K562 (cell line): ENCODE data around the gene MPRIP. TPM values are rescaled to one million over a fixed set of nuclear protein-coding genes. Genes with fewer than 3 reads are reported as not detected.

Experiments
- BCOR ChIP-seq: fragments of 450-650 bp; IDR thresholded peaks from 2 replicates; pipeline ENCODE4 v1.6.1; 2016
- BHLHE40 ChIP-seq: IDR thresholded peaks from 2 replicates; pipeline ENCODE4 v1.6.1; 2011; ENCODE audit warnings: low read length, improper control_type of control experiment
- CAMTA2 ChIP-seq: fragments of 250-450 bp; sonication (Bioruptor Pico); conservative IDR thresholded peaks from 2 replicates; pipeline ENCODE4 v1.5.1; 2022
- CHCHD3 ChIP-seq: fragments of 250-450 bp; sonication (Bioruptor Pico); IDR thresholded peaks from 2 replicates; pipeline ENCODE4 v2.1.2; 2022; ENCODE audit warnings: mild to moderate bottlenecking
- FOXK2 ChIP-seq, 2 experiments: fragments of 450-650 bp; IDR thresholded peaks in 1 of 2; conservative IDR thresholded peaks in 1 of 2; 2 replicates each; pipeline ENCODE4 v1.6.1; 2016; ENCODE audit warnings: low read depth in 2 of 2, mild to moderate bottlenecking in 1 of 2
- HDAC1 ChIP-seq, 2 experiments: fragments of 450-650 bp; IDR thresholded peaks; 2 replicates each; pipeline ENCODE4 v1.6.1; 2016 to 2017; ENCODE audit warnings: inconsistent platforms in 1 of 2, mild to moderate bottlenecking in 1 of 2, moderate library complexity in 1 of 2
- KAT2B ChIP-seq: IDR thresholded peaks from one replicate; pipeline ENCODE4 v1.6.1; 2012; ENCODE audit warnings: low read depth, mild to moderate bottlenecking, control low read depth, inconsistent platforms, low read length, moderate library complexity
- NFIX ChIP-seq: fragments of 250-450 bp; sonication (Bioruptor Pico); IDR thresholded peaks from 2 replicates; pipeline ENCODE4 v1.4.0; 2020; ENCODE audit warnings: low read depth, mild to moderate bottlenecking, moderate library complexity
- OTX1 ChIP-seq: fragments of 450-650 bp; formaldehyde crosslinking; IDR thresholded peaks from 2 replicates; pipeline ENCODE4 v1.4.0; 2022; ENCODE audit warnings: mild to moderate bottlenecking
- POU5F1 ChIP-seq: fragments of 150-350 bp; IDR thresholded peaks from 2 replicates; pipeline ENCODE4 v1.6.1; 2014; ENCODE audit warnings: borderline replicate concordance, low read length, low read depth, mild to moderate bottlenecking; ENCODE audit not compliant: partially characterized antibody
- PRMT5 ChIP-seq: sonication (generic); formaldehyde crosslinking; IDR thresholded peaks from 2 replicates; pipeline ENCODE4 v1.5.0; 2020; ENCODE audit warnings: missing genetic modification reagents
- RBM39 ChIP-seq: fragments of 200-400 bp; formaldehyde crosslinking; optimal IDR thresholded peaks from 2 replicates; pipeline ENCODE3; 2018; ENCODE audit warnings: low read depth, low read length
- TAF1 ChIP-seq: IDR thresholded peaks from 2 replicates; pipeline ENCODE4 v1.6.1; 2011; ENCODE audit warnings: mild to moderate bottlenecking, low read length, moderate library complexity; ENCODE audit not compliant: insufficient read depth, control insufficient read depth, severe bottlenecking; ENCODE audit errors: extremely low read depth
- ZC3H8 ChIP-seq: fragments of 450-650 bp; IDR thresholded peaks from 2 replicates; pipeline ENCODE4 v1.6.1; 2017
- ZFPM2 ChIP-seq: fragments of 250-450 bp; sonication (Bioruptor Pico); IDR thresholded peaks from 2 replicates; pipeline ENCODE4 v1.5.1; 2022; ENCODE audit warnings: mild to moderate bottlenecking
- ZKSCAN3 ChIP-seq: fragments of 250-450 bp; sonication (Bioruptor Pico); IDR thresholded peaks from 2 replicates; pipeline ENCODE4 v1.4.0; 2020
- ZNF140 ChIP-seq: fragments of 250-450 bp; sonication (Bioruptor Pico); IDR thresholded peaks from 2 replicates; pipeline ENCODE4 v1.8.0; 2021; ENCODE audit warnings: moderate library complexity, mild to moderate bottlenecking, inconsistent platforms
- ZNF263 ChIP-seq: sonication (generic); formaldehyde crosslinking; IDR thresholded peaks from 2 replicates; pipeline ENCODE4 v1.8.0; 2022; ENCODE audit warnings: mild to moderate bottlenecking, missing genetic modification reagents, borderline replicate concordance
- ZNF644 ChIP-seq: fragments of 200-800 bp; sonication (Bioruptor generic); IDR thresholded peaks from 2 replicates; pipeline ENCODE4 v1.6.1; 2016; ENCODE audit warnings: low read depth, missing genetic modification characterization, missing compliant biosample characterization
- polyA plus RNA-seq, 8 experiments: library from polyadenylated mRNA; depleted of rRNA in 4 of 8; stranded (reverse) in 5 of 8; unstranded in 3 of 8; fragments of >200 nt; fragmentation: Nextera tagmentation in 2 of 8; fragmentation: Illumina TruSeq in 1 of 8; extraction: Ambion mirVana in 2 of 8; extraction: Trizol in 1 of 8; gene quantifications; 2 replicates each; pipeline versions ENCODE4 v1.2.1 to v1.2.3, GENCODE V29; 2011 to 2014; ENCODE audit warnings: inconsistent platforms in 1 of 8, missing spikeins in 1 of 8
- total RNA-seq, 7 experiments: library from RNA; depleted of rRNA in 6 of 7; stranded (reverse); fragments of >200 nt in 6 of 7; fragmentation: Illumina TruSeq in 2 of 7; extraction: Trizol in 2 of 7; gene quantifications; 2 replicates each; pipeline versions ENCODE4 v1.2.1 to v1.2.3, GENCODE V29; 2011 to 2021; ENCODE audit warnings: low replicate concordance in 1 of 7
- TF ChIP-seq, protein P1 (sequence below): fragments of 250-450 bp; sonication (Bioruptor Pico); IDR thresholded peaks from 2 replicates; pipeline ENCODE4 v1.8.0; 2022; ENCODE audit warnings: moderate library complexity, mild to moderate bottlenecking, inconsistent platforms
- TF ChIP-seq, protein P2 (sequence below): fragments of 450-650 bp; IDR thresholded peaks from 2 replicates; pipeline ENCODE4 v1.6.1; 2014; ENCODE audit warnings: low read depth, mild to moderate bottlenecking, moderate library complexity, borderline replicate concordance
- TF ChIP-seq, protein P3 (sequence below): sonication (generic); formaldehyde crosslinking; IDR thresholded peaks from 2 replicates; pipeline ENCODE4 v1.8.0; 2022; ENCODE audit warnings: missing genetic modification reagents, mild to moderate bottlenecking, moderate library complexity, borderline replicate concordance
- TF ChIP-seq, protein P4 (sequence below): fragments of 250-450 bp; sonication (Bioruptor Pico); IDR thresholded peaks from 2 replicates; pipeline ENCODE4 v1.5.0; 2021

The MPRIP gene
- total and polyA plus RNA-seq, 9 of the 15 experiments (the other 6 are each of a cell fraction or from before 2014, with no cell fraction given): 10.0 to 72.6 (median 30.1) TPM

DNA sequence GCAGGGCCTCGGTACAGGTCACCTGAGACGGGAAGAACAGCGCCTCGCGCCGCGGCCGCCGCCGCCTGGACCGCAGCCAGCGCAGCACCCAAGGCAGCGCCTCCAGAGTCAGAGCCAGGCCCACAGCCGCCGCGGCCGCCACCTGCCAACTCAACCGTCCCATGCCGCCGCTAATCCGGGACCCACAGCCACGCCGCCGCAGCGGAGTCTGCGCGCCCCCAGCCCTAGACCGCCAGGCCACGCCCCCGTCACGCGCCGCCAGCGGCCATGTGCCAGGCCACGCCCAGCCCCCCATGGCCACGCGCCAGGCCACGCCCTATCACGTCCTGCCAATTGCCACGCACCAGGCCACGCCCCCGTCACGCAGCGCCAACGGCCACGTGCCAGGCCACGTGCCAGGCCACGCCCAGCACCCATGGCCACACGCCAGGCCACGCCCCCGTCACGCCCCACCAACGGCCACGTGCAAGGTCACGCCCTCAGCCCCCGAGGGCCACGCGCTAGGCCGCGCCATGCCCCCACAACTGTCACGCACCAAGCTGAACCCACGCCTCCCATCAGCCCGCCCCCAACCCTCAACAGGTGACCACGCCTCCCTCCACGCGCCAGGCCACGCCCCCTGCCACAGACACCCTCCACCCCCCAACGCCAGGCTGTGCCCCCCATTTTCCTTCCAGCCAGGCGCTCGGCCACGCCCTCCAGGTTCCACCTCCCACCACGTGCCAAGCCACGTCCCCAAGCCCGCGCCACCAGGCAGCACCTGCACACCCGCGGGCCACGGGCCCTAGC, 164.1 kb downstream of the MPRIP start, which contains the start of gene PLD6 (continued):
- TF ChIP-seq, protein P1, sequence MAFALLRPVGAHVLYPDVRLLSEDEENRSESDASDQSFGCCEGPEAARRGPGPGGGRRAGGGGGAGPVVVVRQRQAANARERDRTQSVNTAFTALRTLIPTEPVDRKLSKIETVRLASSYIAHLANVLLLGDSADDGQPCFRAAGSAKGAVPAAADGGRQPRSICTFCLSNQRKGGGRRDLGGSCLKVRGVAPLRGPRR (CRISPR knock-in tag): no peak
- TF ChIP-seq FOXK2 (conservative IDR thresholded peaks at IDR 0.05 in 1 of 2, IDR thresholded peaks at IDR 0.05 in 1 of 2; ENCODE audit: low read depth in 2 of 2) (peak in 1 of 2 experiments; percentile 48; a peak in 1 of 4 replicates), CAMTA2 (no peak), ZNF263 (CRISPR knock-in tag) (peak; percentile 65; the same call in 1 of the 2 replicates), BCOR (no peak), OTX1 (CRISPR knock-in tag) (no peak), BHLHE40 (peak; percentile 99), ZKSCAN3 (no peak), POU5F1 (no peak), ZNF644 (tag) (no peak), KAT2B (no peak), CHCHD3 (no peak), ZNF140 (CRISPR knock-in tag) (no peak), RBM39 (no peak), PRMT5 (CRISPR knock-in tag) (no peak), ZFPM2 (CRISPR knock-in tag) (no peak), TAF1 (no peak), HDAC1 (IDR thresholded peaks at IDR 0.05) (peak in 1 of 2 experiments; percentile 97; a peak in 2 of 4 replicates), NFIX (CRISPR knock-in tag) (no peak), ZC3H8 (no peak)
- TF ChIP-seq, protein P2, sequence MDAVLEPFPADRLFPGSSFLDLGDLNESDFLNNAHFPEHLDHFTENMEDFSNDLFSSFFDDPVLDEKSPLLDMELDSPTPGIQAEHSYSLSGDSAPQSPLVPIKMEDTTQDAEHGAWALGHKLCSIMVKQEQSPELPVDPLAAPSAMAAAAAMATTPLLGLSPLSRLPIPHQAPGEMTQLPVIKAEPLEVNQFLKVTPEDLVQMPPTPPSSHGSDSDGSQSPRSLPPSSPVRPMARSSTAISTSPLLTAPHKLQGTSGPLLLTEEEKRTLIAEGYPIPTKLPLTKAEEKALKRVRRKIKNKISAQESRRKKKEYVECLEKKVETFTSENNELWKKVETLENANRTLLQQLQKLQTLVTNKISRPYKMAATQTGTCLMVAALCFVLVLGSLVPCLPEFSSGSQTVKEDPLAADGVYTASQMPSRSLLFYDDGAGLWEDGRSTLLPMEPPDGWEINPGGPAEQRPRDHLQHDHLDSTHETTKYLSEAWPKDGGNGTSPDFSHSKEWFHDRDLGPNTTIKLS: peak; percentile 85
- TF ChIP-seq, protein P3, sequence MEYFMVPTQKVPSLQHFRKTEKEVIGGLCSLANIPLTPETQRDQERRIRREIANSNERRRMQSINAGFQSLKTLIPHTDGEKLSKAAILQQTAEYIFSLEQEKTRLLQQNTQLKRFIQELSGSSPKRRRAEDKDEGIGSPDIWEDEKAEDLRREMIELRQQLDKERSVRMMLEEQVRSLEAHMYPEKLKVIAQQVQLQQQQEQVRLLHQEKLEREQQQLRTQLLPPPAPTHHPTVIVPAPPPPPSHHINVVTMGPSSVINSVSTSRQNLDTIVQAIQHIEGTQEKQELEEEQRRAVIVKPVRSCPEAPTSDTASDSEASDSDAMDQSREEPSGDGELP (CRISPR knock-in tag): peak; percentile 87
- TF ChIP-seq, protein P4, sequence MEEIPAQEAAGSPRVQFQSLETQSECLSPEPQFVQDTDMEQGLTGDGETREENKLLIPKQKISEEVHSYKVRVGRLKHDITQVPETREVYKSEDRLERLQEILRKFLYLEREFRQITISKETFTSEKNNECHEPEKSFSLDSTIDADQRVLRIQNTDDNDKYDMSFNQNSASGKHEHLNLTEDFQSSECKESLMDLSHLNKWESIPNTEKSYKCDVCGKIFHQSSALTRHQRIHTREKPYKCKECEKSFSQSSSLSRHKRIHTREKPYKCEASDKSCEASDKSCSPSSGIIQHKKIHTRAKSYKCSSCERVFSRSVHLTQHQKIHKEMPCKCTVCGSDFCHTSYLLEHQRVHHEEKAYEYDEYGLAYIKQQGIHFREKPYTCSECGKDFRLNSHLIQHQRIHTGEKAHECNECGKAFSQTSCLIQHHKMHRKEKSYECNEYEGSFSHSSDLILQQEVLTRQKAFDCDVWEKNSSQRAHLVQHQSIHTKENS (CRISPR knock-in tag): no peak
